NB4 (cell line): Measurements from ENCODE around the gene EXOSC2.
A peak's percentile ranks its signal among the peaks of the same experiment; 100 is the strongest.

Experiments used
- DNase-seq: peaks from one replicate; pipeline ENCODE4 v3.0.0; 2010; ENCODE audit warnings: low read depth
- H3K4me3 ChIP-seq: one replicate; pipeline ENCODE4 v1.5.1; 2011; ENCODE audit warnings: mild to moderate bottlenecking, low read depth, low read length, moderate library complexity
- CTCF ChIP-seq: IDR thresholded peaks from one replicate; pipeline ENCODE4 v1.5.1; 2012; ENCODE audit warnings: low read depth, low read length
- MAX ChIP-seq: IDR thresholded peaks from 2 replicates; pipeline ENCODE4 v1.6.1; 2011; ENCODE audit warnings: low read depth, low read length
- MYC ChIP-seq: IDR thresholded peaks from 2 replicates; pipeline ENCODE4 v1.6.1; 2011; ENCODE audit warnings: low read depth, low read length
- POLR2A ChIP-seq: IDR thresholded peaks from 2 replicates; pipeline ENCODE4 v1.6.1; 2011; ENCODE audit warnings: mild to moderate bottlenecking; ENCODE audit not compliant: insufficient read length; ENCODE audit errors: extremely low read depth

The EXOSC2 gene

GRCh38 chr9:130667120-130667435, 26.5 kb upstream of the EXOSC2 start:
- no peak for DNase-seq

GRCh38 chr9:130668196-130668595, 25.4 kb upstream of the EXOSC2 start:
- no peak for DNase-seq
- H3K4me3 ChIP-seq = no peak overlapping the region
- TF ChIP-seq CTCF (no peak), POLR2A (no peak), MYC (no peak), MAX (no peak)

More at GRCh38 chr9:130667120-130667435, 26.5 kb upstream of the EXOSC2 start:
- TF ChIP-seq CTCF (no peak), POLR2A (no peak), MAX (no peak), MYC (no peak)
- H3K4me3 ChIP-seq = no peak overlapping the region

GRCh38 chr9:130668659-130669058, 24.9 kb upstream of the EXOSC2 start:
- TF ChIP-seq POLR2A (no peak), CTCF (no peak), MAX (no peak), MYC (no peak)
- no peak for DNase-seq

GRCh38 chr9:130669965-130670364, 23.6 kb upstream of the EXOSC2 start:
- no peak for DNase-seq
- TF ChIP-seq POLR2A (no peak), MYC (no peak), CTCF (no peak), MAX (no peak)
- no peak overlapping the region for H3K4me3 ChIP-seq

More at GRCh38 chr9:130668659-130669058, 24.9 kb upstream of the EXOSC2 start:
- H3K4me3 ChIP-seq = no peak overlapping the region

GRCh38 chr9:130670644-130671043, 22.9 kb upstream of the EXOSC2 start:
- TF ChIP-seq MAX = no peak
- TF ChIP-seq POLR2A = no peak
- no peak for TF ChIP-seq MYC
- TF ChIP-seq CTCF = no peak
- no peak for DNase-seq
- no peak overlapping the region for H3K4me3 ChIP-seq

- no peak overlapping the region for H3K4me3 ChIP-seq
- TF ChIP-seq MYC (peak; percentile 9; the same call in 1 of the 2 replicates), POLR2A (no peak), CTCF (no peak), MAX (peak; percentile 13; the same call in 1 of the 2 replicates)
- no peak for DNase-seq
Observed at GRCh38 chr9:130672466-130672865, 21.1 kb upstream of the EXOSC2 start.
